HG02840 (cell line): ENCODE results near the gene SERTAD4.

Experiments used
- ATAC-seq: cut with Tn5 transposase; IDR thresholded peaks from one replicate; pipeline ENCODE4 v1.9.1; 2021; ENCODE audit warnings: mild to moderate bottlenecking, moderate library complexity, moderate number of reproducible peaks; ENCODE audit not compliant: unreplicated experiment, low FRiP score

The SERTAD4 gene

DNA sequence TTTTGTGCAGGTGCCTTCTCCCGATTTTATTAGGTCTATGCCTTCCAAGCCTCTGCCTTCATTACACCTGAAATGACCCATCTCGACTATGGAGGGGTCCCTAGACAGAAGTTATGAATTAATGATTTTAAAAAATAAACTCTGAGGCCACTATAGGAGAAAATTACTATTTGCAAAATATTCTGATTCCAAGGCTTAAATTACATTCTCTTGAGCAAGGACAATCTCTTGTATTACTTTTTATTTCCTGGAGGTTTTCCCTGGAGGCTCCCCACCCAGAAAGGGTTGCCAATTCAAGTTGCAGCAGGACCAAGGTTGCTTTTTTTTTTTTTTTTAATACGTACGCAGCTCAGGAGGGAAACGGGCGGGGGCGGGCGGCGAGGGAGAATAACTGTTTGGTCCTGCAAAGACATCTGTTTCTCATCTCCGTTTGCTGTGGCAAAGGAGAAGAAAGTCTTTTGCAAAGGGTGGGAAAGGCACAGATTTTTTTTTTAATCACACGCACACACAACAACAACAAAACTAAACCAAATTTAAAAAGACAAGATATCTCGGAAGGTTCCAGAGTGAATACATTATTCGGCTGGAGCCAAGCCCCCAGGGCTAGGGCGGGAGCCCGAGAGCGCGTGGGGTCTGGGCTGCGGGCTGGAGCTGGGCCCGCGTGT lies 618 bp upstream of the SERTAD4 start:
- no peak for ATAC-seq

DNA sequence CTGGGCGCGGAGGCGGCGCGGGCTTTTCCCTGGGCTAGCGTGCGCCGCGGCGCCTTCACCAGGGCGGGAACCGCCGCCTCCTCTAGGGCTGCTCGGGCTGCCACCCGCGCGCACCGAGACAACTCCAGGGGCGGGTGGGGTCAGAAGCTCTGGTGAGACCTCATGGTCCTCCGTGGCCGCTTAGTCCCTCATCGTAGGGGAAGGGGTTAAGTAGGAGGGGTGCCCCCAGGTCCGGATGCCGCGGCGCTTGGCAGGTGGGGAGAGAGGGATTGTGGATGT lies 559 bp downstream of the SERTAD4 start:
- ATAC-seq = no peak

DNA sequence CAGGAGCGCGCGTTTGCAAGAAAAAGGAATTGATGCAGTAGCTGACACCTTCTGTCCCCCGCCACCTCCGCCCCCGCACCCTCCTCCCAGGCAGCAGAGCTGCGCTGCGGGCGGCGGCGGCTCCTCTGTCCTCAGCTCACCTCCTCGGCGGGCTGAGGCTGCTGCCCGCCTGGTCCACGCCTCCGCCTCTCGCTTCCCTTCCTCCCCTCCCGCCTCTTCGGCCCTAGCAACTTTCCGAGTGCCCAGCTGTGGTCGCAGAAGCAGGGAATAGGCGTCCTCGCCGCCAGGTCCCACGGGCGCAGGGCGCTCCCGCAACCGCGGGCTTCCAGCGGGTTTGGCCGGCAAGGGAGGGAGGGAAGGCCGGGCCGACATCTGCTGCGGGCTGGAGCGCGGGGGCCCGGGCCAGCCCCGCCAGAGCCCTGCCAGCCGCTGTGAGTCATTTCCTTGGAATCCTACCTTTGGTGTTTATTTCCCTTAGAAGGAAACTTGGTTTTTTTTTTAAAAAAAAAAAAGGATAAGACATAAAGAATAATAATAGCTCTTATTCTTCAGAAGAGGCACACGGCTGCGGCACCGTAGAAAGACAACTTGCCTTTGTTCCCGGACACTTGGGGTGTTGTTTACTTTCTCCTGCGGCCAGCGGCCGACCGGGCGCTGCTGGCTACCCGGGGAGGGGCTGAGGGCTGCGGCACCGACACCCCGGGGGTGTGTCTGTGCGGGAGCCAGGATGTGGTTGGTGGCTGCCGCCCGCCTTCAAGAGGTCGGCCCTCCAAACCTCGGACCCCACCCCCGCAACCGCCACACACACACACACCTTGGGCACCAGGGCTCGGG lies 1.1 kb downstream of the SERTAD4 start:
- no peak for ATAC-seq

DNA sequence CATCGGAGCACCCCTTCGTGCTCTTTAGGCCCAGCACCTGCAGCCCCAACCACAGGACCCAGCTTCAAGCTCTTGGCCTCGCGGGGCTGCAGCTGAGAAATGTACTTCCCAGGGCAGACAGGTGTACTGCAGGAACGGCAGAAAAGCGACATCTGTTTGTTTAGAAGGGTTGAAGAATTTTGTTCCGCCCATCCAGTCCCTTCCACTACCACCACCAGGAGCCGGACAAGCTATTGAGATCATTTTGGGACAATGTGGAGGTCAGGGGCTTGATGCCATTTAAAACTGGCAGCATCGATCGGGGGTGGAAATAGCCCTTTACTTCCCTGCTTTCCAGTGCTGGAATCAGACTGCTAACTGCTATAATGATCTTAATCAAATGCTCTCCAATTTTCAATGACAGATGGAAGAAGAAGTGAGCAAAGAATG lies 1.7 kb downstream of the SERTAD4 start:
- ATAC-seq = no peak

DNA sequence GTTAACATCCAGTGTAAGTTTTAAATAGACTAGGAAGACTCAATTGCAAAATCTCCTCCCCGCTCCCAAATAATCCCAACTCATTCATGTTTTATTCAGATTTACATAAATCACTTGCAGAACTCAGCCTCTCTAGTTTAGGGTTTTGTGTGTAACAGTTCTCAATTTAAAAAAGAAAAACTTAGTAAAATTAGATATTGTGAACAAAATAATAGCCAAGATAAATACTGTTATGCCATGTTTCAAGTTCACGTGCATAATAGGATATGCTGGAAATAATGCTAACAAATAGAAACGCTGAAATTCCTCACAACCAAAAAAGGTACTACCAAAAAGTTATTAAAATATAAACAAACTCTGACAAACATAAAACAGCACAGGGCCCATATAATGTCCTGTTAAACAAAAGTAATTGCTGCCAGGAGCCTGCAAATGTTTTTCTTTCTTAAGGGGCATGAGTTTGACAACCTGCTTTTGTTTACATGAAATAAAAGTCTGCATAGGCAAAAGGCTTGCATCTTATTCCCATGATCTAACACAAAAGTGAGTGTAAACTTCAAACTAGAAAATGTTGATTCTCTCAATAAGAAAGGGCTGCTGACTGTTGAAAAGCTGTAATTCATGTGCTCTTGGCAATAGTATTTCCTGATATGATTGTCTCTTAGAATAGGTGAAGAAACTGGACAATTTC lies 2.9 kb downstream of the SERTAD4 start:
- no peak for ATAC-seq

DNA sequence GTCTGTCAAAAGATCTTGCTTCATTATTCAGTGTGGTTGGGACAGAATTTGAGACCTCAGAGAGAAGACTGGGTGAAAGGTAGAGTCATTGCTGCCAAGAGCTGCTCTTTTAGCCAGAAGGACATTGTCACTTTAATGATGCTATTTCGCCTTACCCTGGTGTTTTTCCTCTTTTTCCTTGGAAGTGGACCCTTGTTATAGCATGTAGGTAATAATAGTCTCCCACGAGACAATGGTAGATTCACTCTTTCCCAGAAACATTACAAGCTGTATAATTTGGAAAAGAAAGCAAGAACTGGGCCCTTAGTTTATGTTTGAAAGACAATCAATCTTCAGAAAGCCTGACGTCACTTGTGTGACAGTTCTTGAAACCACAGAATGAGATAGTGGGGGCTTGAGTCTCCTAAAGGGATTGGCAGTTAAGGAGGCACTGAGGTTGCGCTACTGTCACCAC lies 3.8 kb downstream of the SERTAD4 start:
- no peak for ATAC-seq

DNA sequence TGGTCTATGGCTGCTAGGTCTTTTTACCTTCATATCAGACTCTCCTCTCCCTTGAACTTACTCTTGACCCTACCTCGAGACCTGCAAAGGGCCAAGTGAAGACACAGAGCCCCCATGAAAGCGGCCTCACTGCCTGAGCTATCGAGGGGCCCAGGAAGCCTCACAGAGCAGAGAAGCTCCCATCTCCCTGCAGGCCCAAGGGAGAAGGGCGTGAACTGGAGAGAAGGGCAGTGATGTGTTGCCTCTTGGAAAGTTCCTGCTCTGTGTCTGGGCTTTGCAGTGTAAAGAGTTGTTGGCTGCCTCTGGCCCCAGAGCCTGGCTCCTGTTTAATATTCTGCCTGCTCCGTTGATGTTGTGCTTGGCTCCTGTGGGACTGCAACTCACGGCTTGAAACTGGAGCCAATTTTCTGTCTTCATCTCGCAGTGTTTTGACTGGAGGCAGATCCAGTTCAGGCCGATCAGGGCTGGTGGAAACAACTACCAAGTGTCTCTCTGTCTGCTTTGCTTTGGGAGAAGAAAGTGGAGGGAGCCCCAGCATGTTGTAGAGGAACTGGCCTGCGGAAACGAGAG lies 4.3 kb downstream of the SERTAD4 start:
- ATAC-seq = no peak

DNA sequence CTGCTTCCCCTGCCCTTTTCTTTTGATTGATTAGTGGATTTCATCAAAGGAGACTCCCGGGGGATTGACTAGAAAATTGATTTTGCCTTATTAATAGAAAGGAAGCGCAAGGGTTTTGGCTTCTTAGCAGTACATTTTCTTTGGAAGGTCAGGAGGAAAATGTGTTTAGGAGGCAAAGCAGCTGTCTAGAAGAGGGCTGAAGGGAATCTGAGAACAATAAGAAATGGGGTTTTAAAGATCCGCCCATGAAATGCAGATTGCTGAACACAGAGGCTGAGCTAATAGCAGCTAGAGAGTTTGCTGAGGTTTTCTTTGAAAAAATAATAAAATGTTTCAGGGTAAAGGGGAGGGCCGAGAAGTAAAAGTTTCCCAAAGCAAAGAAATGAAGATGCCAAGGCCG lies 4.9 kb downstream of the SERTAD4 start:
- no peak for ATAC-seq

DNA sequence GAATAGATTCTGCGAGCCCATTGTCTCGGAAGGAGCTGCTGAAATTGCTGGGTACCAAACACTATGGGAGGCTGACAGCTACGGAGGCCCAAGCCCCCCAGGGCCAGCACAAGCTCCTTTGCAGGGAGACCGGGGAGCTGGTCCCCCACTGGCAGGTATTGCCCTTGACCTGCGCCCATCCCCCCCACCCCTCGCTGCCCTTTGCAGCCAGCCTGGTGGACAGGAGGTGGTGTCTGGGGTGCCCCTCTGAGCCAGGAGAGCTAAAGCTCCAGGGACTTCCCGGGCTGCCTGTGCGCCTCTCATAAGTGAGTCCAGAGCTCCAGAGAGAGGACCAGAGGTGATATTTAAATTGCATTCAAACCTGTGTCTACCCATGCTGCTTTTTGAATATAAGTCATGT lies 5.4 kb downstream of the SERTAD4 start:
- no peak for ATAC-seq

DNA sequence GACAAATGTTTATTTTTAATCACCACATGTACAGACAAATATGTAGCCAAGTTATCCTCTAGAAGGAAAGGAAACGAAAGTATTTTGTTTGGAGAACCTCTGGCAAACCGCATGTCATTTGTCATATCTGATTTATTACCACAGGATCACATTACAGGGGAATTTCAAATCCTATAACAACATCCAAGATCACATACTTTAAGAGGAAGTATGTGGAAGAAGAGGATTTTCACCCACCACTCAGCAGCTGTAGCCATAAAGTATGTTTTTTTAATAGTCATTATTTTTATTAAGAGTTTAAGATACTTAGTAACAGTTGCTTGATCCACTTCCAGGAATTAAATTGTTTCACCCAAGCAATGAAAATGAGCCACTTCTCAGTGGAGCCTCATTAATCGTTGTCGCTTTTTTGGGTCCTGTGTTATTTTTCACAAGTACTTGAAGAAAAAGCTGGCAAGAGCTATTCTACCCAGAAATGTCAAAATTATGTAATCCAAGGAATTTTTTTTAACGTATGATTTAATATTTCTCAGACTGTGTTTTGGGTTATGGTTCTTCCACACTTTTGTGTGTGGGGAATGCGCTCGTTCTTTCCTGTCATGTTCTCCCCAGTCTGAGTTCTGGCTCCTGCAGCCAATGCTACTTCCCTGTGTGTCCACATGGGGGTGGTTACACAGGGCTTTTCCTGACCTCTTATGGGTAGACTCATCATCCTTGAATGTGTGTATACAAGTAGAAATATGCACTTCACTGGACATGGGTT lies 6.9 kb downstream of the SERTAD4 start:
- ATAC-seq = no peak

DNA sequence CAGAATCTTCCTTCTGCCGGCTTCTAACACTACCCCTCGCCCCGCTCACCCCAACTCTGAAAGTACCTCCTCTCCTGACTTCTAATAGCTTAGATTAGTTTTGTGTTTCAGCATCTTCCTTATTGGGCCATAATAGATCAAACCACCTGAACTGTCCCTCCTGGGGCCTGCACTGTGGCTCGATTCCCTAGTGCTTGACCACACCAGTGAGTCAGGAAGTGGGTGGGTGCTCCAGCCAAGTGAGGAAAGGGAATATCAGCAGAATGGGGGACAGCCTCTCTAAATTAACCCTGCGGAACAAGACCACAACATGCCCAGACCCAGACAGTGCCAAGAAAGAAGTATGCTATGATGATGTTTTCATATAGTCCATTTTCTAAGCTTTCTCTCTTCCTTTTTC lies 8.5 kb downstream of the SERTAD4 start:
- no peak for ATAC-seq

DNA sequence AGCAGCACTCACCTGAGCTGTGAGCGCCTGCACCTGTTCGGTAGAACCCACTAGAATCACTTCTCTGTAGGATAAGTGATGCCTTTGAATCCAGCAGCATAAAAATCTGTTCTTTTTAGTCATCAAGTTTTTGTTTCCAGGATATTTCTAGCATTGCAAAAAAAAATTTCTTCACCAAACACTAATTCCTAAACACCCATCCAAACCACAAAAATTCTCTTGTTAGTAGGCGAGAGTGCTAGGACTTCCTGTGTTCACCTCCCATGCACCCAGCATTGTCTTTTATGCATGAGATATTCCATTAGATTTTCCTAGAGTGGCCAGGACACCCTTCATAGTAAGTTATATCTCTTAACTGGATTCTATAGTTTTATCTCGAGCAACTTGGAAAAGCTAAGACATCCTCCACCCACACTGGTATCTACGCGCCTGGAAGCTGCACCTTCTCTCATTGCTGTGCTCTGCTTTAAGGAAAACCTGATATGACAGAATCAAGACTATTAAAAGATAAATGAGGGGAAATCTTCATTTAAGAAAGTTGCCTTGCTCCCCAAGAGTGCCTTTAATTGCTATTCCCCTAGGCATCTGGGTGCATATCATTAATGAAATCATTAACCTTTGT lies 12.3 kb downstream of the SERTAD4 start:
- no peak for ATAC-seq

DNA sequence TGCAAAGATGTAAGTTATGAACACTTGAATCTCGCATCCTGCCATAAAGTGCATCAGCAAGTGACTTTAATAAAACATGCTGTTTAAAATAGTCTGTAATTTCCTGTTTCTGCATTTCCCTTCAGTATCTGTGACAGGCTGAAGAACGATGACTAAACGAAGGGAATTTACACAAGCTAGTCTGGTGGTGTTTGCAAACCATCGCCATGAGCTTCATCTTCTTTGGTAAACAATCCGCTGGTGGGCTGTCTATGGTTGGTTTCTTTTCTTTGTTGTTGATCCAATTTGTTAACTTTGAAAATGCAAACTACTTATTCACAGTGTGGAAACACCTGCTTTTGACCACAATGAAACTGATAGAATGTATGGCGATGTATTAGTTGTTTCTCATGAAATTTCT lies 13.9 kb downstream of the SERTAD4 start:
- no peak for ATAC-seq

DNA sequence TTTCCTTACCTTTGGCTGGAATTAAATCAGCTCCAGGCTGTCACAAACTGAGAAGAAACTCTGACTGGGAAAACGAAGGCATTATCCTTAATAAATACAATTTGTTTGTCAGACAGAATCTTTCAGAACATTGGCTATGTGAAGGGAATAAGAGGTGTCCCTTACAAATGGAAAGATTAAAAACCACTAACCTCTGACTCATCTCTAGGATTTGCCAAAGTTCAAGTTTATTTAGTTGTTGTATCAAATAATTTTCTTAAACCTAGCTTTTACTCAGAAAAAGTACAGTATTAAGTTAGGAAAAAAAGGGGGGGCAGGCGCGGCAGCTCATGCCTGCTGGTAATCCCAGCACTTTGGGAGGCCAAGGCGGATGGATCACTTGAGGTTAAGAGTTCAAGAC lies 15.7 kb downstream of the SERTAD4 start:
- no peak for ATAC-seq

DNA sequence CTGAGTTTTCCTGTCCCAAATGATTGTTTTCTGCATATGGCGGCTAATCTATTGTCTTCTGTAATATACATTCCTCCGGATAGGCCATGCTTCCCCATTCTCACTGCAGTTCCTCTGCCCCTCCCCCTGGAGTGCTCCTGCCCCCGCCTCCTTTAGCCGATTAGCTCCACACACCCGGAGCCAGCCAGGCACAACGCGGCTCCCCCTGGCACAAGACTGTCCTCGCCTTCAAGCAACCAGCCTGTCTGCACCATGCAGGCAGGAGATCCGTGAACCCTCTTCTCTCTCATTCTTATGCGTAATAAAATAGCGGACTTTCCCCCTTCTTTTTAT lies 18.0 kb downstream of the SERTAD4 start:
- ATAC-seq = no peak

DNA sequence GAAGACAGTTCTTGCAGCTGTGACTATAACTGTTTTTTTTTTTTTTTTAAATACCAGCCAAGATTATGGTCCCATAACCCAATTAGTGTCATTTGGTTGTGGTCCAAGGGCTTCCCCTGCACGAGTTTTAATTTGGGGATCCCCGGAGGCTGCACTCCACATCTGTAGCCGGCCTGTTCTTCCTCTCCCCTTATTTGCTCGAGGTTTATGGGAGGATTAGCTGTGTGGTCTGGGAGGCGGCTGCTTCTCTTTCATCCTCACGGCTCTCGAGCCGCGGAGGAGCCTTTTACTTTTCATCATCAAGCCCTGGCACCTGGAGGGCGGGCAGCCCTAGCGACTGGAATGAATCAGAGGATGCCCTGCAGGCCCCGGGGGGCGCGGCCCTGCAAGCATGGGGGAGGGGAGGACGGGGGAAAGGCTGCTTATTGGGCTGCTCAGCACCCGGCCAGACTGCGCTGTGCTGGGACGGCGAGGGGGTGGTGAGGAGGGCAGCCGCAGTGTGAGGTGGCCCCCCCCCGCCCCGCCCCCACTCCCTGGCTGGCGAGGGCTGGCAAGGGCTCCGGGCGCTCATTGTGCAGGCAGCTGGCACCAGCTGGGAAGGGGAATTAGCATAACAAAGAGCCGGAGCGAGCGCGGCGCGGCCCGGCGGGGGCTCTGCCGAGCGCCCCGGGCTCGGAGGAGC lies 18.5 kb downstream of the SERTAD4 start:
- ATAC-seq = no peak

DNA sequence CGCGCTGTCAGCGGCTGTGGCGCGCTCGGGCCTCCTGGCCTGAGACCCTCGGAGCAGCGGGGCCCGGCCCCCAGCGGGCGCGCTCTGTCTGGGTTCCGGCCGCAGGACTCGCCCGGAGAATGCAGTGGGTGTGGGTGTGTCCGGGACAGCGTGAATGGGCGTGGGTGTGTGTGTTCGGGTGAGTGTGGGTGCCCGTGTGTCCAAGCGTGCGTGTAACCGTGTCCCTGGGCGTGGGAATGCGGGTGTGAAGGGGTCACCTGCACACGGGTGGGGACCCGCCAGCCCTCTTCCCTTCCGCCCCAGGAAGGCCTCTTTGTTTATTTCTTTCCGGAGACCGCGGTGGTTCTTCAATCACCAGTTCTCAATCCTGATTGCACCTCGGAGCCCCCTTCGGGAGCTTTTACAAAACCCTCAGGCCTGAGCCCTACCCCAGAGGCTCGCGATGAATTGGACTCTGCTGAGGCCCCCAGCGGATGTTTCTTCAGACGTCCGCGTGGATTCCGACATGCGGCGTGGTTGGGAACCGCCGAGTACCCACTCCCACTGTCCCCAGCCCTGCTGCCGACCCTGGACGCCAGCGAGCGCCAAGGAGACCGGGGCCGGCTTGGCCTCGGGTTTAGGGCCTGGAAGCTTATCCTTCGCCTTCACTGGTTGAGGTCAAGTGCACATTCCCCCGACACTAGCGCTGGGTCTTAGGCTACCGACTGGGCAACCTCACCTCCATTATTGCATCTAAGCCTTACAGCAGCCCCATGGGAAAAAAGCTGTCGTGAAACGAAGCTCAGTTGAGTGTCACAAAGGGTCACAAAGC lies 19.3 kb downstream of the SERTAD4 start:
- no peak for ATAC-seq

DNA sequence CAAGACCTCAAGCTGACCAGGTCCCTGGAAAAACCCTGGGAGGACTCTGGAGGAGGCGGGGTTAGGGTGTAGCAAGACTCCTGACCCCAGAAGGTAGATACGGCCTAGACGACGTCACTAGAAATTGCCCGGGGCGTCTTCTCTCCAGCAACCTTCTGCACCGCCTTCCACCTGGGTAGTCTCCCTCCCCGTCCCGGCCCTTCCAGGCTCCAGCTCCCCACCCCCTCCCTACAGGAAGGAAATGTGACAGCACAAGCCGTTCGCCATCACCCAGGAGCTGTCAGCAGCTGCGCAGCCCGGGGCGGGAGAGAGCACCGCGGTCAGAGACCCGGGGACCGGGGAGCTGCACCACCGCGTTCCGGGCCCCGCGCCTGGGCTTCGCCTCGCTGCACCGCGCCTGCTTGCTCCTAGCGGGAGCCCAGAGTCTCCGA lies 20.0 kb downstream of the SERTAD4 start:
- no peak for ATAC-seq

DNA sequence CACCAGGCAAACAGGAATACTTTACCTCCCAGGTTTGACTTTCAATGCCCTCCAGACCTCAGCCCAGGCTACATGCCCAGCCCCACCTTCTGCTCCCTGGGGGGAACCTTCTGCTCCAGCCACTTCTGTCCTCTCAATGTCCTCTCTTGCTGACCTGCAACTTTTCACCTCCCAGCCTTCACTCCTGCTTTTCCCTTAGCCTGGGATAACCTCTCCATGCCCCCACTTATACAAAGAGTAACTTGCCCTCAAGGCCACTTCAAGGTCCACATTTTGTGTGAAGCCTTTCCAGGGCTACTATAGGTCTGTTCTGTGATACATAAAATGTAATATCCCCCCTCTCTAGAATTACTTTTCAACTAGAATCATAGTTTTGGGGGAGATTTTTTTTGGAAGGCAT lies 21.7 kb downstream of the SERTAD4 start:
- ATAC-seq = no peak
